DOHH2 (cell line): Measurements from ENCODE around the gene NFIA.

ENCODE experiments used
- EZH2phosphoT487 ChIP-seq: fragments of 200-600 bp; sonication (generic); IDR thresholded peaks from 2 replicates; pipeline ENCODE4 v1.6.1; 2017; ENCODE audit warnings: borderline replicate concordance, mild to moderate bottlenecking, antibody characterized with exemption, low read length, moderate library complexity, mixed read lengths
- TF ChIP-seq, protein P1 (sequence below): fragments of 200-600 bp; sonication (generic); IDR thresholded peaks from one replicate; pipeline ENCODE4 v1.5.1; 2014; ENCODE audit warnings: antibody characterized with exemption, mild to moderate bottlenecking, low read depth, low read length; ENCODE audit not compliant: poor library complexity, severe bottlenecking

GRCh38 chr1:61078618-61079295 is 3.6 kb upstream of the NFIA start:
- TF ChIP-seq, protein P1, sequence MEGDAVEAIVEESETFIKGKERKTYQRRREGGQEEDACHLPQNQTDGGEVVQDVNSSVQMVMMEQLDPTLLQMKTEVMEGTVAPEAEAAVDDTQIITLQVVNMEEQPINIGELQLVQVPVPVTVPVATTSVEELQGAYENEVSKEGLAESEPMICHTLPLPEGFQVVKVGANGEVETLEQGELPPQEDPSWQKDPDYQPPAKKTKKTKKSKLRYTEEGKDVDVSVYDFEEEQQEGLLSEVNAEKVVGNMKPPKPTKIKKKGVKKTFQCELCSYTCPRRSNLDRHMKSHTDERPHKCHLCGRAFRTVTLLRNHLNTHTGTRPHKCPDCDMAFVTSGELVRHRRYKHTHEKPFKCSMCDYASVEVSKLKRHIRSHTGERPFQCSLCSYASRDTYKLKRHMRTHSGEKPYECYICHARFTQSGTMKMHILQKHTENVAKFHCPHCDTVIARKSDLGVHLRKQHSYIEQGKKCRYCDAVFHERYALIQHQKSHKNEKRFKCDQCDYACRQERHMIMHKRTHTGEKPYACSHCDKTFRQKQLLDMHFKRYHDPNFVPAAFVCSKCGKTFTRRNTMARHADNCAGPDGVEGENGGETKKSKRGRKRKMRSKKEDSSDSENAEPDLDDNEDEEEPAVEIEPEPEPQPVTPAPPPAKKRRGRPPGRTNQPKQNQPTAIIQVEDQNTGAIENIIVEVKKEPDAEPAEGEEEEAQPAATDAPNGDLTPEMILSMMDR, result no peak
- no peak for TF ChIP-seq EZH2phosphoT487
